Thyroid gland (tissue), 4 donors: ENCODE results near the gene NLRP5. TPM values are rescaled to one million over a fixed set of nuclear protein-coding genes. Genes with fewer than 3 reads are reported as not detected.

Source experiments
- DNase-seq, 2 donors: peaks; one replicate each; pipeline ENCODE4 v3.0.0-alpha.2; 2019
- H3K27ac ChIP-seq, 3 donors: fragments of 200-600 bp; sonication (generic); 1 replicate in 2 of 3; 2 replicates in 1 of 3; pipeline ENCODE4 v1.5.1; 2016 to 2019; ENCODE audit warnings: mild to moderate bottlenecking in 1 of 3, moderate library complexity in 1 of 3
- H3K27me3 ChIP-seq: fragments of 200-600 bp; sonication (generic); one replicate; pipeline ENCODE4 v1.5.1; 2019
- H3K36me3 ChIP-seq, 2 donors: fragments of 200-600 bp; sonication (generic); one replicate each; pipeline ENCODE4 v1.5.1; 2016 to 2019
- H3K4me1 ChIP-seq, 2 donors: fragments of 200-600 bp; sonication (generic); one replicate each; pipeline ENCODE4 v1.5.1; 2017 to 2019
- H3K4me3 ChIP-seq, 3 donors: fragments of 200-600 bp; sonication (generic); replicated peaks in 1 of 3; 1 replicate in 2 of 3; 2 replicates in 1 of 3; pipeline ENCODE4 v1.5.1; 2016; ENCODE audit warnings: mild to moderate bottlenecking in 1 of 3
- H3K9me3 ChIP-seq: fragments of 200-600 bp; sonication (generic); one replicate; pipeline ENCODE4 v1.5.1; 2017
- CTCF ChIP-seq, 6 experiments: fragments of 200-600 bp in 3 of 6; fragments of 450-650 bp in 3 of 6; sonication (generic) in 3 of 6; IDR thresholded peaks; one replicate each; pipeline ENCODE4 v1.5.1; 2016 to 2019; ENCODE audit warnings: antibody characterized with exemption in 6 of 6, mild to moderate bottlenecking in 2 of 6, inconsistent platforms in 1 of 6, moderate library complexity in 1 of 6
- POLR2A ChIP-seq, 2 donors: fragments of 450-650 bp; IDR thresholded peaks; one replicate each; pipeline ENCODE4 v1.6.1; 2017; ENCODE audit warnings: antibody characterized with exemption in 2 of 2, mild to moderate bottlenecking in 2 of 2, moderate library complexity in 1 of 2
- WGBS, 2 donors: methylation state at CpG; one replicate each; pipeline ENCODE4 v1.1.5; 2017; 5-methylcytosine and 5-hydroxymethylcytosine counted together
- intact Hi-C: fragments of 100-400 bp; cut with DNase I; formaldehyde crosslinking; loops from one replicate; pipeline ENCODE4 v1.15.1; 2023
- total RNA-seq, 4 donors: library from RNA; depleted of rRNA; stranded (reverse); fragments of >200 nt; gene quantifications; one replicate each; pipeline ENCODE4 v1.2.3, GENCODE V29; 2016

The NLRP5 gene
- total RNA-seq, 4 donors from 2014 or later = not detected

GRCh38 chr19:56091066-56091490, 104.5 kb downstream of the NLRP5 start:
- 83 to 84% methylated on average over 10 of the region's 10 CpGs for WGBS, 2 donors
- Histone ChIP-seq H3K36me3 (peaks cover 3 to 4% of the 10 kb centered on the region in 2 donors), H3K4me3 (no peak overlapping the region), H3K4me1 (no peaks in the 10 kb centered on the region), H3K9me3 (no peaks in the 10 kb centered on the region), H3K27ac (no peak overlapping the region), H3K27me3 (no peaks in the 10 kb centered on the region)
- DNase-seq = no peak
- intact Hi-C loops = no loop called here
- TF ChIP-seq CTCF (IDR thresholded peaks at IDR 0.05) (no peak), POLR2A (IDR thresholded peaks at IDR 0.05) (no peak)

- intact Hi-C loops = no loop called here
- H3K36me3 ChIP-seq = peaks cover 3 to 4% of the 10 kb centered on the region in 2 donors
- TF ChIP-seq POLR2A (IDR thresholded peaks at IDR 0.05) (no peak), CTCF (IDR thresholded peaks at IDR 0.05) (no peak)
- 91 to 92% methylated on average over 38 of the region's 38 CpGs for WGBS, 2 donors
- H3K9me3 ChIP-seq = no peaks in the 10 kb centered on the region
- H3K4me1 ChIP-seq = no peaks in the 10 kb centered on the region
- no peak overlapping the region for H3K27ac ChIP-seq
- H3K4me3 ChIP-seq = no peak overlapping the region
- no peaks in the 10 kb centered on the region for H3K27me3 ChIP-seq
- DNase-seq = no peak
These were observed 105.4 kb downstream of the NLRP5 start for GRCh38 chr19:56091751-56092546.

GRCh38 chr19:56092685-56093631, 106.4 kb downstream of the NLRP5 start:
- Histone ChIP-seq H3K27me3 (no peaks in the 10 kb centered on the region), H3K27ac (no peak overlapping the region), H3K9me3 (no peaks in the 10 kb centered on the region), H3K4me3 (no peak overlapping the region), H3K4me1 (no peaks in the 10 kb centered on the region), H3K36me3 (peaks cover under 1 to 4% of the 10 kb centered on the region in 2 donors)
- no peak for TF ChIP-seq POLR2A (IDR thresholded peaks at IDR 0.05)
- TF ChIP-seq CTCF (IDR thresholded peaks at IDR 0.05) = no peak
- intact Hi-C loops = no loop called here
- no peak for DNase-seq
- WGBS, 2 donors = 96 to 97% methylated on average over 32 of the region's 32 CpGs

- H3K27ac ChIP-seq = no peak overlapping the region
- no peaks in the 10 kb centered on the region for H3K4me1 ChIP-seq
- no peak for DNase-seq
- 85 to 88% methylated on average over 8 of the region's 9 CpGs for WGBS, 2 donors
- TF ChIP-seq CTCF (IDR thresholded peaks at IDR 0.05) = no peak
- TF ChIP-seq POLR2A (IDR thresholded peaks at IDR 0.05) = no peak
- H3K4me3 ChIP-seq = no peak overlapping the region
- no peaks in the 10 kb centered on the region for H3K27me3 ChIP-seq
- H3K36me3 ChIP-seq = no peaks in the 10 kb centered on the region
- intact Hi-C loops = no loop called here
- no peaks in the 10 kb centered on the region for H3K9me3 ChIP-seq
These were observed 107.9 kb downstream of the NLRP5 start for GRCh38 chr19:56094449-56094848.
